Measurements from ENCODE around the gene TCEANC.
"Not testable (repeated sequence)": the region's sequence is repeated elsewhere in the genome, so short reads cannot be mapped to it uniquely, and the experiment has no call there.

- not testable (repeated sequence) for TF ChIP-seq SUZ12 (IDR thresholded peaks at IDR 0.05; ENCODE audit: extremely low read depth, insufficient read depth, insufficient read length); ZNF274 (IDR thresholded peaks at IDR 0.05; ENCODE audit: low read depth, low read length); YY1 (IDR thresholded peaks at IDR 0.05; ENCODE audit: insufficient read depth, insufficient read length)
Observed at GRCh38 chrX:13641684-13642083, 11.3 kb upstream of the TCEANC start.
